GM19324 (cell line): ENCODE measurements around the gene HPS3.
"Not testable (repeated sequence)": the region's sequence is repeated elsewhere in the genome, so short reads cannot be mapped to it uniquely, and the experiment has no call there.

Experiments
- ATAC-seq: cut with Tn5 transposase; IDR thresholded peaks from one replicate; pipeline ENCODE4 v1.9.1; 2021; ENCODE audit warnings: mild to moderate bottlenecking, moderate library complexity; ENCODE audit not compliant: unreplicated experiment, low FRiP score

The HPS3 gene, protein sequence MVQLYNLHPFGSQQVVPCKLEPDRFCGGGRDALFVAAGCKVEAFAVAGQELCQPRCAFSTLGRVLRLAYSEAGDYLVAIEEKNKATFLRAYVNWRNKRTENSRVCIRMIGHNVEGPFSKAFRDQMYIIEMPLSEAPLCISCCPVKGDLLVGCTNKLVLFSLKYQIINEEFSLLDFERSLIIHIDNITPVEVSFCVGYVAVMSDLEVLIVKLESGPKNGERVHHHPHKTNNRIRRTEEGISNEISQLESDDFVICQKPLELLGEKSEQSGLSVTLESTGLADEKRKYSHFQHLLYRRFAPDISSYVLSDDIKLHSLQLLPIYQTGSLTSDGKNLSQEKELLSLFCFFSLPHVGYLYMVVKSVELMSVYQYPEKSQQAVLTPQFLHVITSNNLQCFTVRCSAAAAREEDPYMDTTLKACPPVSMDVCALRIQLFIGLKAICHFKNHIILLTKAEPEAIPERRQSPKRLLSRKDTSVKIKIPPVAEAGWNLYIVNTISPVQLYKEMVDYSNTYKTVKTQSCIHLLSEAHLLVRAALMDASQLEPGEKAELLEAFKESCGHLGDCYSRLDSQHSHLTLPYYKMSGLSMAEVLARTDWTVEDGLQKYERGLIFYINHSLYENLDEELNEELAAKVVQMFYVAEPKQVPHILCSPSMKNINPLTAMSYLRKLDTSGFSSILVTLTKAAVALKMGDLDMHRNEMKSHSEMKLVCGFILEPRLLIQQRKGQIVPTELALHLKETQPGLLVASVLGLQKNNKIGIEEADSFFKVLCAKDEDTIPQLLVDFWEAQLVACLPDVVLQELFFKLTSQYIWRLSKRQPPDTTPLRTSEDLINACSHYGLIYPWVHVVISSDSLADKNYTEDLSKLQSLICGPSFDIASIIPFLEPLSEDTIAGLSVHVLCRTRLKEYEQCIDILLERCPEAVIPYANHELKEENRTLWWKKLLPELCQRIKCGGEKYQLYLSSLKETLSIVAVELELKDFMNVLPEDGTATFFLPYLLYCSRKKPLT

DNA sequence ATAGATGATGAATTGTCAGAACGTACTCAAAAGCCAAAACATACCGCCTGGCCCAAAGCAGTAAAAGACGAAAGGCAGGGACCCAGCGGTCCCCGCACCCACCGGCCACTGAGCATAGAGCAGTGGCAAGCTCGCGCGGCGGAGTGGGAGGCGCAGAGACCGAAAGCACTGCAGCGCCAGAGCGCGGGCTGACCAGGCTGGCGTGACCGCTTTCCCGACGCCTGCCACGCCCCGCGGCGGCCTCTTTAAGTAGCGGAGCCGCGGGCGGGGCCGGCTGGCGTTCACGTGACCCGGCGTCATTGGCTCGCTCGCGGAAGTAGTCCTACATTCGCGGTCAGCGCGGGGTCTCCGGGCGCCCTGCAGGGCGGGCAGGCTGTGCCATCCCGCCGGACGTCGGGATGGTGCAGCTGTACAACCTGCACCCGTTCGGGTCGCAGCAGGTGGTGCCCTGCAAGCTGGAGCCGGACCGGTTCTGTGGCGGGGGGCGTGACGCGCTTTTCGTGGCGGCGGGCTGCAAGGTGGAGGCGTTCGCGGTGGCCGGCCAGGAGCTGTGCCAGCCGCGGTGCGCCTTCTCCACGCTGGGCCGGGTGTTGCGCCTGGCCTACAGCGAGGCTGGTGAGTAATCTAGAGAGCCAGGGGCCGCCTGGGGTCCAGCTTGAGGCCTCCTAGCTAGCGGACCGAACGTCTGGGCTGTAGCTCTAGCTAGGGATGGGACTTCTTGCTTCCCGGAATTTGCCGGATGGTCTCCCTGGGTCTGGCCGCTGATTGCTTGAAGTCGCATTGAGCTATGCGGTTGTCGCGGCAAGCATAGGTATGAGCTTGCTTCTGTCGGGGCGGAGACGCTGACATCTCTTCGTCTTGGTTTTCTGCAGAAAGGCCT is at the start of gene HPS3:
HPS3 (plus strand) TSS at position 313 of the 880 bp plus-strand sequence; CDS start at position 399, 86 bp downstream.
- ATAC-seq, result peak; percentile 97

DNA sequence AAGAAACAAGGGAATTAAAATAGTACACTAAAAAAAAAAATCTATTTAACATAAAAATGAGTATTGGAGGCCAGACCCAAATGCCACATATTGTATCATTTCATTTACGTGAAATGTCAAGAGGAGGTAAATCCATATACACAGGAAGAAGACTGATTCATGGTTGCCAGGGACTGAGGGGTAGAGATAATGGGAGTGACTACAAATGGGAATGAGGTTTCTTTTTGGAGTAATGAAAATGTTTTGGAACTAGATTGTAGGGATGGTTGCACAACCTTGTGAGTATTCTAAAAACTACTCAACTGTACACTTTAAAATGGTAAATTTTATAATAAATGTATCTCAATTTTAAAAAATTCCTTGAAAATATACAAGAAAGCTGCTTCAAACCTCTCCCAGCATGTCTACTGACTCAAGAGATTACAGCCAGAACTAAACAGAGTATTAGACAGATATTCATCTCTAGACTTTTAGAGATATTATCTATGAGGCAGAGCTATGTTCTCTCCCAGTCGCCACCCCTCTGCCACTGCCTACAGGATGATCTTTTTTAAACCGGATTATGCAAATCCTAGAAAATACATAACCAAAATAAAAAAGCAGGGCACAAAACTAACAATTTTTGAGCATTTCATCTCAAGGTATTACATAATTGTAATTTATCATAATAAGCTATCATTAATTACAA is 49.3 kb upstream of the HPS3 start:
- ATAC-seq, result no peak

DNA sequence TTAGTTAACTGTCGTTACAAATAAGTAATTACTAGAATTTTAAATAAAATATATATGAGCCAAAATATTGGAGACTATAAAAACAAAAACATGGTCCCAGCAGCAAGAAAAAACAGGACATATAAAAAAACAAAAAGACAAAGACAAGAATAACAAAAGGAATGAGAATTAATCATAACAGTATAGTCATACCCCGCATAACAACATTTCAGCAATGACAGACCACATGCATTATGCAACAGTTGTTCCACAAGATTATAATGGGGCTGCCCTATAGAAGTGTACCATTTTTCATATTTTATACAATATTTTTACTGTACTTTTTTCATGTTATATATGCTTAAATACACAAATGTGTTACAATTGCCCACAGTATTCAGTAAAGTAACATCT is 48.7 kb upstream of the HPS3 start:
- no peak for ATAC-seq

DNA sequence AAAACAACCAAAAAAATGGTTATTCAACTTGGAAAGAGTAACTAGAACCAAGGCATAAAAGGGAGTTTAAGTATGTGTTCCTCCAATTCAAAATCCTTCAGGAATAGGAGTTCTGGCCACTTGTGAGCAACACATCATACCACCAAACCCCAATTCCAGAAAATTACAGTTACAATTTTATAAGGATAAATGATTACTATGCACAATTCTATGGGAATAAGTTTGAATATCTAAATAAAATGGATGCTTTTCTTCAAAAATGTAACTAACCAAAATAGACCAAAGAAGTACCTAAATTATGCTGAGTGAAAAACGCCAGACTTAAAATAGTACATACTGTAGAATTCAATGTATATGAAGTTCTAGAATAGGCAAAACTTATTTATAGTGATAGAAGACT is 47.7 kb upstream of the HPS3 start:
- ATAC-seq, result no peak

DNA sequence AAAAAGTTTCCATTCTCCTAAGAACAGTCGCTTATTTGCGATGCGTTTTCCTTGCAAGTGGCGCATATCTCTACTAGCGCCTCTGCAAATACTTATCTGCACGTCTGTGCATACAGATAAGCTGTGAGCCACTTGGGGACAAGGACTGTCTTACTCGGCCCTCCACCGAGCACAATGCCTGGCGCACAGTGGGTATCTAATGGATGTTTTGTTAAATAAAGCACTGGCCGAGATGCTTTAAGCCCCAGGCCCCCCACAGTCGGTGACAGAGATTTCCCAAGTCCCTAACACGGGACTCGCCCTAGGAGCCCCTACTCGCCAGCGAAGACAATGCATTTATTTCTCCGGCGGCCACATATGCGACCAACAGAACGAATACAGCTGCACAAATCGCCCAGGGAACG is 43.6 kb upstream of the HPS3 start:
- peak; percentile 34 for ATAC-seq

DNA sequence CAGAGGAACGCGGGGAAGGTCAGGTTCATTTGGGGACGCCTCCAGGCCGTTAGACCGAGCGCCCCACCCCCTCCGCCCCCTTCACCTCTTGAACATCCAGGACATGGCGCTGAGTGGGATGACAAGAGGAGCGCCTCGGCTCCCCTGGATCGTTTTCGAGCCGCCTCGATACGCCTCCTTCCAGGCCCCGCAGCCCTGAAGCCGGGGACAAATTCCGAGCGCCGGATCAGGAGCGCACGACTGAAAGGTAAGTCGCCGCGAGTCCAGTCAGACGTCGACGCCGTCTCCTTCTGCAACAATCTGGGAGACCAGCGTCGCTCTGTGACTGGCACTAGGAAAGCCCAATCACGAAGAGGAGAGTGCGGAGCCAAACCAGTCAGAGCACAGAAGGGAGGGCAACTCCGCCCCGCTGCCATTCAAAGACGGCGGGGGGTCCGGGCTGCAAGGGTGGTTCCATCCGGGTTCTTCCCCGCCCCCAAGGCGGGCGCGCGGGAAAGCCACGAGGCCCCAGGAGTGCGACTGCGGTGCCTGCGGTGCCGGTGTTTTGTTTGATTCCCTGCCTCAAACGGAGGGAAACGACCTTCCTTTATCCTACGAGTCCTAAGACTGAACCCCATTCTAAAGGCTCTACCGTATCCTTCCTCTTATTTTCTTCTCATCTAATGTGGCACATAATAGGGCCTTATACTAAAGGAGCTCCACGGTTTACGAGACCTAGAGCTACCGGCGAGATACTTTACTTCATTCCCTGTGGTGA is 43.0 kb upstream of the HPS3 start, which contains the start of gene HLTF:
HLTF (minus strand) TSS at position 302 of the 757 bp plus-strand sequence; CDS start at position 105, 197 bp downstream.
- peak; percentile 100 for ATAC-seq

DNA sequence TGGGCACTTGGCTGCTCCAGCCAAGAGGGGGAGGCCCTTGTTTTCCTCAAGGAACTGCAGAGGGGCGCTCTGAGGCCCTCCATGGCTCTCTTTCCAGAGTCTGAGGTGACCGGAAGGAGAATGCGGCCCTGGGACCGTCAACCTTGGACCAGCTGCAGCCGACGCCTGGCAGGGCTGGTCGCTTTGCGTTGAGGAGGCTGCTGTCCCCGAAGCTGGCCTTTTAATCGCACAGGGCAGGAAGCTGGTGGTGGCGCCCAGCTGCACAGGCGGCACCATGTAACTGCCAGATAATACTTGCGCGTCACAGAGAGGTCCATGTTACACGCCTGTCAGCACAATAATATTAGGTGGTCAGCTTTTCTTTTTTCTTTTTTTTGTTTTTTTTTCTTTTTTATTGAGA is 42.2 kb upstream of the HPS3 start:
- ATAC-seq, result no peak

DNA sequence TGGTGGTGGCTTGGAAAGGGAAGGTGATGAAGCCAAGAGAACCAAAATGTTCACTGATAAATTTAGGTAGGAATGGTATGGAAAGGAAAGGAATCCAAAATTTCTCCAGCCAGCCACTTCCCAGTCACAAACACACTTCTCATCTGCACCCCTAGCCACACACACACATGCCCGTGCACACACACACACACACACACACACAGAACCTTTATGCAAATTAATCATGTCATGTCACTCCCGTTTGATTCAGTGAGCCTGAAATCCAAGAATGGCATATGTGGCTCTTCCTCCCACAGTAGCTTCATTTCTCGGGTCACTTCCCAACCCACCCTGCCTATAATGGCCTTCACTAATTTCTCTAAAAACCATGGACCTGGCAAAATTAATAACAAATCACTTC is 40.0 kb upstream of the HPS3 start:
- no peak for ATAC-seq

DNA sequence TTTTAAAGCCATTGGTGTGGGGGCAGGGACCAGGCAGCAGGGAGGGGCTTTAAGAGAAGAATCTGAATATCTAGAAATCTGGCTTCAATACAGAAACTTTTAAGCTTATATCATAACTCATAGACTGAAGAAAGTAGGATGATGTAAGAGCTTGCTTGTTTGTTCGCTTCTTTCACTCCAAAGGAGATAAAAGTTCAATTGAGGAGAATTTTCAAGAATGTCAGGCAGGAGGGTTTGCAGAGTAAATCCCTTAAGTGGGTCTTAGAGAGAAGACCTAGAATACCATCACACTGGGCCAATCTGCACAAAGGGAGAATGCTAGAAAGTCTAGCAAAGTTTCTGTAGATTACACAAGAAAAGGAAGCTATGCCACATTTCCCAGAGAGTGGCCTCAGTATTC is 39.0 kb upstream of the HPS3 start:
- ATAC-seq, result no peak

DNA sequence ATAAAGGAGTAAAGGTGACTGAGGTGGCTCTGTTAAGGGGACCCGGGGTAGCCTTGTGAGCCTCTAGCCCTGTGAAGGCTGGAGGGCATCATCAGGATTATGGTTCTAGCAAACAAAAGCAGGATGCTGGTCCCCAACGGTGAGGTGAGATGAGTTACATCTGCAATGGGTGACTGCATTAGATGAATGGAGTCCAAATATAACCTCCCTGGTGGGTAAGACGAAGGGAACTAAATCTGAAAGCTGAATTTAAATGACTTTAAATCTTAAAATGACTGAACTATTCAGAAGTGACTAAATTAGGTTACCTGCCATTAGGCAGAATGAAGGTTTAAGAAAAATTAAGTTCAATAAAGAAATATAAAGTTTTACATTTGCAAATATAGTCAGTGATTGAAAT is 38.5 kb upstream of the HPS3 start:
- no peak for ATAC-seq

DNA sequence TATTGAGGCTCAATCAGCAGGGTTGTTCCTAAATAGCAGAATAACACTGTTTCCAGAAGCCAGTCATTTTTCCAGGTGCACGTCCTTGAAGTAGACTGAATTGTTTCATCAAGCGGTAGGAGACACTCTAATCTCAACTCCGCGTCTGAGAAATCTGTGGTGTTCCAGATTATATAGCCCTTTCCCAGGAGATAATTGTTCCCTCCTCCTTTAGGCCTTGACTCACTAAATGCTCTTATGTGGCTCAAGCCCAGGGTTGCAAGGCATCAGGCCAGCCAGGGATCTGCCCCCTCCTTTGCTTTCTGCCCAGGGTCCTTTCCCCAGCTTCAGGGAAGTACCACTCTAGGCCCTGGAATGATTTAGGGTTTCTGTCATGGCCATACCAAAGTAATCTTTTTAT is 37.5 kb upstream of the HPS3 start:
- ATAC-seq, result no peak

DNA sequence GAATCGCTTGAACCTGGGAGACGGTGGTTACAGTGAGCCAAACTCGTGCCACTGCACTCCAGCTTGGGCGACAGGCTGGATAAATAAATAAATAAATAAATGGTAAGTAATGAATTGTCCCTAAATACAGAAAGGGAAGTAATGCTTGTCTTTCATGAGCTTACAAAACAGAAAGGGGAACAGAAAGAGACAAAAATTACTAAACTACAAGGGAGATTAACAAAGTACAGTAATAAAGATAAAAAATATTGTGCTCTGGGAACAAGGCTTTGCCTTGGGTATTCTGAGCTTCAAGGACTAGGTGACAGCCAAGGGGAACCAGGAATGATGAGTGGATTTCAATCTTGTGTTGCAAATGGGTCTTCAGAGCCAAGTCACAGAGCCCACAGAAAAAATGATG is 34.0 kb upstream of the HPS3 start:
- ATAC-seq, result peak; percentile 71

DNA sequence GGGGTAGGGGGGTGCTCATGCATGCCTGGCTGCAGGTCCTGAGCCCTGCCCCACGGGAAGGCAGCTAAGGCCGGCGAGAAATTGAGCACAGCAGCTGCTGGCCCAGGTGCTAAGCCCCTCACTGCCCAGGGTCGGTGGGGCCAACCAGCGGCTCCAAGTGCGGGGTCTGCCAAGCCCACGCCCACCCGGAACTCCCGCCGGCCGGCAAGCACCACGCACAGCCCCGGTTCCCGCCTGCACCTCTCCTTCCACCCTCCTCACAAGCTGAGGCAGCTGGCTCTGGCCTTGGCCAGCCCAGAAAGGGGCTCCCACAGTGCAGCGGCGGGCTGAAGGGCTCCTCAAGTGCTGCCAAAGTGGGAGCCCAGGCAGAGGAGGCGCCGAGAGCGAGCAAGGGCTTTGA is 31.5 kb upstream of the HPS3 start:
- ATAC-seq, result not testable (repeated sequence)

DNA sequence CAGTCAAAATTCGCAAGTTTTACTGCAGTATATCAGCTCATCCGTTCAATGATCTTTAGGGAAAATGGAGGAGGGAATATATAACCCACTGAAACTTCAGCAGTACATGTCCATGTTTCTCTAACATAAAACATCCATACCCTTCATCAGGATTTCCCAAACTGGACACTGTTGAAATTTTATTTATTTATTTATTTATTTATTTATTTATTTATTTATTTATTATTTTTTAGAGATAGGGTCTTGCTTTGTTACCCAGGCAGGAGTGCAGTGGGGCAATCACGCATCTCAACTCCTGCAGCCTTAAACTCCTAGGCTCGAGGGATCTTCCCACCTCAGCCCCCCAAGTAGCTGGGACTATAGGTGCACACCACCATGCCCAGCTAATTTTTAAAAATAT is 28.3 kb upstream of the HPS3 start:
- ATAC-seq, result no peak

DNA sequence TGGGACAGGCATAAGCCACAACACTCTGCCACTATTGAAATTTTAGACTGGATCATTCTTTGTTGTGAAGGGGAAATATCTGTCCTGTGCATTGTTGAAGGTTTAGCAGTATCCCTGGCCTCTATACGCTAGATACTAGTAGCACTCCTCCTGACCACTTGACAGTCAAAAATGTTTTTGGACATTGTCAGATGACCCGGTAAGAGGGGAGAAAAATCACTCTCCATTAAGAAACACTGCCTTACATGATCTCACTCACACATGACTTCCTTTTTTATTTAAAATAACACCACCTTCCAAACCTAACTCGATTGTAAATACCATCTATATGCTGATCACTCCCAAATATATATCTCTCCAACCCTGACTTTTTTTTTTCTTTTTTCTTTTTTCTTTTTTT is 27.8 kb upstream of the HPS3 start:
- ATAC-seq, result no peak

DNA sequence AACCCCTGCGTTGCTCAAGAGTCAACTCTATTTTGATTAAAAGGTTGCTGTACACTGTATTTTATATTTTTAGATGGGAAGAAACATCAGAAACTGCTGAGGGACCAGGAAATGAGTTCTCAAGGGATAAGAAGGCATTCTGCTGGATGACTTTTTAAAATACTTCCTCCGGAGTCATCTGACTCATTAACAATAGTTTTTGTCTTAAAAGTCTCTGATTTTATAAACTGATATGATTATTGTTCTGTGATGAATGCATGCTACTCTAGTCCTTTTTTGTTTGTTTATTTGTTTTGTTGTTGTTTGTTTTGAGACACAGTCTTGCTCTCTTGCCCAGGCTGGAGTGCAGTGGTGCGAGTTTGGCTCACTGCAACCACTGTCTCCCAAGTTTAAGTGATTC is 25.0 kb upstream of the HPS3 start:
- ATAC-seq, result no peak

DNA sequence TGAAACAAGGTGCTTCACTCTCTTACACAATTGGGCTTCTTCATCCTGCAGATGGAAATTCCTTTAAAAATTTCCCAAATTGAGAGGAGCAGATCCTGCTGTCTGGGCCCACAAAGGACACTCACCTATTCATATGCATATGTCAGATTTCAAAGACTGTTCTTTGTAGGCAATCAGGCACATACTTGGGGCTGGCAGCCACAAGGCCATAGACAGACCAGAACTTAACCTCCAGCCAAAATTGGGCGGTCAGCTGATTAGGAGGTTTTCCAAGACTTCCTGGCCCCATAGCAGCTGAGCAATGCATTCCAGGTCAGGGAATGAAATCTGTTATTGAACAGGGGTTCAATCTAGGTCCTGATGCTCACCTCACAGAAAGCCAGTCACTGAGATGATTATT is 15.0 kb upstream of the HPS3 start:
- ATAC-seq, result no peak

DNA sequence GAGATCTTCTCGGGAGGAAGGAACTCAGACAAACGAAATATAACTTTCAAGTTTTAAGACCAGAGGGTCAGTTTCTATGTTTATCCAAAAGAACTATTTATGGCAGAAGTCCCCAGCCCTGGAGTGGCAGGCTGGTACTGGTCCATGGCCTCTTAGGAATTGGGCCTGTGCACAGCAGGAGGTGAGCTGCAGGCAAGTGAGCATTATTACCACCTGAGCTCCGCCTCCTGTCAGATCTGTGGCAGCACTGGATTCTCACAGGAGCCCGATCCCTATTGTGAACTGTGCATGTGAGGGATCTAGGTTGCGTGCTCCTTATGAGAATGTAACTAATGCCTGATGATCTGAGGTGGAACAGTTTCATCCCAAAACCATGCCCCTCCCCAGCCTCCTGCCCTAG is 14.3 kb upstream of the HPS3 start:
- ATAC-seq, result no peak

DNA sequence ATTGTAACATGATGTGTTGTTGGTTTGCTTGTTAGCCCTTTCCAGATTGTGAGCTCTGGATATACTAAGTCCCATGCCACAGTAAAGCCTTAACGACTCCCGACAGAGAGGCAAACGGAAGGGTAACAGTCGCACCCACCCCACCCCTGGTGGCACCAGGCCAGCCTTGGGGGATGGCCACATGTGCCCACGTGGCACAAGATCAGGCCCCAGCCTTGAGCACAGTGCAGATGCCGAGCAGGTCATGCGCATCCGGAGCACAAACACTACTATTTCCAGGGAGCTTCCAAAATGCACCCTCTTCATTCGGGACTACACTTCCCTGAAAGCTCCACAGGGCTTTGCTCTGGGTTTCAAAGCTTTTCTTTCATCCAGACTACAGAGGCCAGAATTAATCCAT is 10.7 kb upstream of the HPS3 start:
- no peak for ATAC-seq
